A673 (cell line): ENCODE results near the gene NRXN3.

Source experiments
- EZH2 ChIP-seq: fragments of 200-600 bp; sonication (generic); IDR thresholded peaks from 2 replicates; pipeline ENCODE4 v1.6.1; 2017; ENCODE audit warnings: borderline replicate concordance, low read depth, mild to moderate bottlenecking, mixed read lengths, antibody characterized with exemption, low read length; ENCODE audit not compliant: poor library complexity, severe bottlenecking
- TF ChIP-seq, protein P1 (sequence below): fragments of 300-800, 200-600 bp; sonication (generic); conservative IDR thresholded peaks from 2 replicates; pipeline ENCODE4 v1.5.1; 2017; ENCODE audit warnings: low read depth, mild to moderate bottlenecking, antibody characterized with exemption, low read length, moderate library complexity, mixed read lengths

DNA sequence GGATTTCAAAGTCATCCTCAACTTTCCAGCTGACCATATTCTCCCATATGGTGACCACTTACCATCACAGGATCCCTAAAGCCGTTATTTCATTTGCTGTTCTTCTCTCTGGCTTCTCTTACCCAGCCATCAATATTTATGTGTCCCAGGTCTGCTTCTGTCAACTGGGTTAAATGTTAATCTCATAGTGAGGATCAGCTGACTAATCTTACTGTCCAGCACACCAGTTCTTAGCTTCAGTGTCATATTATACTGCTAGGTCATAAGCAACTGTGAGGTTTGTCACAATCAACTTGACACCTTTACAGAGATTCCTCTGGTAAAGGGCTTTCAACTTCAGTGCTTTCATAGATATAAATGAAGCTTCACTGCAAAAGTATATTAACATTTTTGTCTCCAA, 1746.7 kb downstream of the NRXN3 start:
- TF ChIP-seq, protein P1, sequence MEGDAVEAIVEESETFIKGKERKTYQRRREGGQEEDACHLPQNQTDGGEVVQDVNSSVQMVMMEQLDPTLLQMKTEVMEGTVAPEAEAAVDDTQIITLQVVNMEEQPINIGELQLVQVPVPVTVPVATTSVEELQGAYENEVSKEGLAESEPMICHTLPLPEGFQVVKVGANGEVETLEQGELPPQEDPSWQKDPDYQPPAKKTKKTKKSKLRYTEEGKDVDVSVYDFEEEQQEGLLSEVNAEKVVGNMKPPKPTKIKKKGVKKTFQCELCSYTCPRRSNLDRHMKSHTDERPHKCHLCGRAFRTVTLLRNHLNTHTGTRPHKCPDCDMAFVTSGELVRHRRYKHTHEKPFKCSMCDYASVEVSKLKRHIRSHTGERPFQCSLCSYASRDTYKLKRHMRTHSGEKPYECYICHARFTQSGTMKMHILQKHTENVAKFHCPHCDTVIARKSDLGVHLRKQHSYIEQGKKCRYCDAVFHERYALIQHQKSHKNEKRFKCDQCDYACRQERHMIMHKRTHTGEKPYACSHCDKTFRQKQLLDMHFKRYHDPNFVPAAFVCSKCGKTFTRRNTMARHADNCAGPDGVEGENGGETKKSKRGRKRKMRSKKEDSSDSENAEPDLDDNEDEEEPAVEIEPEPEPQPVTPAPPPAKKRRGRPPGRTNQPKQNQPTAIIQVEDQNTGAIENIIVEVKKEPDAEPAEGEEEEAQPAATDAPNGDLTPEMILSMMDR: no peak
- TF ChIP-seq EZH2: no peak
